ACC112 (cell line): ENCODE results near the gene USP28.

Experiments
- H2AFZ ChIP-seq: fragments of 200-600 bp; sonication (generic); one replicate; pipeline ENCODE4 v1.6.0; 2017; ENCODE audit warnings: antibody characterized with exemption, low read length; ENCODE audit not compliant: unreplicated experiment
- H3K27ac ChIP-seq: fragments of 200-600 bp; sonication (generic); 2 replicates; pipeline ENCODE4 v1.5.1; 2014; ENCODE audit warnings: low read depth, mild to moderate bottlenecking, antibody characterized with exemption, low read length, moderate library complexity
- H3K27me3 ChIP-seq: fragments of 200-600 bp; sonication (generic); 2 replicates; pipeline ENCODE4 v1.6.1; 2014; ENCODE audit warnings: mild to moderate bottlenecking, antibody characterized with exemption, low read length, moderate library complexity, mixed read lengths; ENCODE audit not compliant: insufficient read depth
- H3K36me3 ChIP-seq: fragments of 200-600 bp; sonication (generic); 2 replicates; pipeline ENCODE4 v1.6.1; 2016; ENCODE audit warnings: mild to moderate bottlenecking, antibody characterized with exemption, low read length, moderate library complexity, mixed read lengths; ENCODE audit not compliant: insufficient read depth
- H3K4me1 ChIP-seq: fragments of 200-600 bp; sonication (generic); one replicate; pipeline ENCODE4 v1.6.1; 2016; ENCODE audit warnings: low read length, mixed read lengths; ENCODE audit not compliant: insufficient read depth, unreplicated experiment, control insufficient read depth
- H3K4me3 ChIP-seq: fragments of 200-600 bp; sonication (generic); 2 replicates; pipeline ENCODE4 v1.5.1; 2014; ENCODE audit warnings: mild to moderate bottlenecking, low read depth, low read length
- H3K79me2 ChIP-seq: fragments of 200-600 bp; sonication (generic); one replicate; pipeline ENCODE4 v1.6.0; 2016; ENCODE audit warnings: low read length; ENCODE audit not compliant: control insufficient read depth, unreplicated experiment, insufficient read depth

USP28 gene

GRCh38 chr11:113876798-113877669, 1.7 kb upstream of the USP28 start:
- H2AFZ ChIP-seq, result no peak overlapping the region
- no peaks in the 10 kb centered on the region for H3K27me3 ChIP-seq
- no peaks in the 10 kb centered on the region for H3K36me3 ChIP-seq
- H3K79me2 ChIP-seq, result peaks cover 10% of the 10 kb centered on the region
- no peak overlapping the region for H3K27ac ChIP-seq
- H3K4me1 ChIP-seq, result peaks cover 23% of the 10 kb centered on the region
- no peak overlapping the region for H3K4me3 ChIP-seq

DNA sequence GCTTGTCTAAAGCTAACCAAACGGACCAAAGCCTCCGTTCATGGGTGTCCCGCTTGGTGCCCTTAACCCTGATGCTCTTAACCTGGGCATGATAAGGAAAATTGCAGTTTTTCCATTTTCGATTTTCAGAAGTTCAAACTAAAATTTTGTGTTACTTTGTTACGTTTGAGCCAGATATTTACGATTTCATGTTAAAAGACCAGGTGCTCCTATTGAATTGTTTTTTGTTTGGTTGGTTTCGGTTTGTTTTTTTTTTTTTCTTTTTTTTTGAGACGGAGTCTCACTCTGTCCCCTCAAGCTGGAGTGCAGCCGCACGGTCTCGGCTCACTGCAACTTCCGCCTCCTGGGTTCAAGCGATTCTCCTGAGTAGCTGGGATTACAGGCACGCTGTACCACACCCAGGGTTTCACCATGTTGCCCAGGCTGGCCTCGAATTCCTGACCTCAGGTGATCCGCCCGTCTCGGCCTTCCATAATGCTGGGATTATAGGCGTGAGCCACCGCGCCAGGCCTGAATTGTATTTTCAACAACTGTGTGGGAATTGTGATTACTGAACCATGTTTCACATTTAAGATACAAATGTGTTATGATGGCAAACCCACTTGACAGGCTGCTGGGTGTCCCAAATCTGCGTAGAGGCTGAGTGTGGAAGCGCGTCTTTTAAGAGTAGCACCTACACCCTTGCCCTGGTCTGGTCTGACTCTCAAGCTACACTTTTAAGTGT, 864 bp upstream of the USP28 start:
- Histone ChIP-seq H3K27me3 (no peaks in the 10 kb centered on the region), H3K36me3 (no peaks in the 10 kb centered on the region), H3K79me2 (peaks cover 10% of the 10 kb centered on the region), H3K4me1 (peaks cover 23% of the 10 kb centered on the region), H3K4me3 (peak overlapping the region; percentile 86), H2AFZ (peak overlapping the region; percentile 79), H3K27ac (peak overlapping the region; percentile 78)

DNA sequence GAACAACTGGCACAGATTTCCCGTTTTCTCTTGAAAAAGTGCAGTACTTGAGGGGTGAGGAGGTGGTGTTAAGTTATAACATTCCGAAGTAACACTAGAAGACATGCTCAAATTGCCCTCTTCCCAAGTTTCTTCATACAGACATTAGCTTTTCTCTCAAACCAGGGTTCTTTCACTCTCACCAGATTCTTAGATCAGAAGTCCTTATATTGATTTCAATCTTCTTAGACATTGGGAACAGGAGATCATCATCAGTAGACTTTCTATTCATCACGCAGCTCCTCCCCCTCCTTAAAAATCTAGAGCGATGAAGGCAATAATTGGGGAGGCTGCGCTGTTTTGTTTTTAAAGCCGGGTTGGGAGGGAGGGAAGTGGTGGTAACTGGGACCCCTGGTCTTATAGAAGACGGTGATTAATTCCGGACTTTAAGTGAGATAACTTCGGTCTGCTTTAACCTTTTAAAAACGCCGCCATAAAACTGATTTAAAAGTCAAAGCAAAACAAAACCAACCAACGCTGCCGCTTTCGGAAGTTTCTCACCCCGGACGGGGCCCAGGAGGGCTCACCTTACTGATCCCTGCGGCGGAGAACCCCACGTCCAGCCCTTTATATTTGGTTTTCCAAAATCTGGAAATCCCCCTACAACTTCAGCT, 665 bp downstream of the USP28 start:
- Histone ChIP-seq H3K79me2 (peaks cover 18% of the 10 kb centered on the region), H3K4me1 (peaks cover 23% of the 10 kb centered on the region), H3K4me3 (peak overlapping the region; percentile 96), H3K36me3 (no peaks in the 10 kb centered on the region), H3K27ac (peak overlapping the region; percentile 30; the same call in 1 of the 2 replicates), H2AFZ (peak overlapping the region; percentile 100), H3K27me3 (no peaks in the 10 kb centered on the region)

DNA sequence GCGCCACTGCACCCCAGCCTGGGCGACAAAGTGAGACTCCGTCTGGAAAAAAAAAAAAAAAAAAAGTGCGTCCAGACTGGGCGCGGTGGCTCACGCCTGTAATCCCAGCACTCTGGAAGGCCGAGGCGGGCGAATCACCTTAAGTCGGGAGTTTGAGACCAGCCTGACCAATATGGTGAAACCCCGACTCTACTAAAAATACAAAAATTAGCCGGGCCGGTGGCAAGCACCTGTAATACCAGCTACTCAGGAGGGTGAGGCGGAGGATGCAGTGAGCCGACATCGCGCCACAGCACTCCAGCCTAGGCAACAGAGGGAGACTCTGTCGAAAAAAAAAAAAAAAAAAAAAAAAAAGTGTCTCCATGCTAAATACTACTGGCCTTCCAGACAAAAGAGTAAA, 1.3 kb downstream of the USP28 start:
- no peaks in the 10 kb centered on the region for H3K36me3 ChIP-seq
- no peaks in the 10 kb centered on the region for H3K27me3 ChIP-seq
- H3K4me3 ChIP-seq, result peak overlapping the region; percentile 96
- peaks cover 23% of the 10 kb centered on the region for H3K4me1 ChIP-seq
- peak overlapping the region; percentile 100 for H2AFZ ChIP-seq
- H3K79me2 ChIP-seq, result peaks cover 18% of the 10 kb centered on the region
- no peak overlapping the region for H3K27ac ChIP-seq

GRCh38 chr11:113873236-113873626, 2.1 kb downstream of the USP28 start:
- no peaks in the 10 kb centered on the region for H3K36me3 ChIP-seq
- H3K4me1 ChIP-seq, result peaks cover 23% of the 10 kb centered on the region
- no peak overlapping the region for H2AFZ ChIP-seq
- peaks cover 18% of the 10 kb centered on the region for H3K79me2 ChIP-seq
- H3K4me3 ChIP-seq, result peak overlapping the region; percentile 52
- H3K27ac ChIP-seq, result no peak overlapping the region
- no peaks in the 10 kb centered on the region for H3K27me3 ChIP-seq

- no peaks in the 10 kb centered on the region for H3K27me3 ChIP-seq
- peaks cover 19% of the 10 kb centered on the region for H3K4me1 ChIP-seq
- no peak overlapping the region for H3K27ac ChIP-seq
- no peak overlapping the region for H2AFZ ChIP-seq
- H3K4me3 ChIP-seq, result no peak overlapping the region
- H3K79me2 ChIP-seq, result peaks cover 18% of the 10 kb centered on the region
- peaks cover 5% of the 10 kb centered on the region for H3K36me3 ChIP-seq
Measured at GRCh38 chr11:113871336-113871735, 4.0 kb downstream of the USP28 start.

DNA sequence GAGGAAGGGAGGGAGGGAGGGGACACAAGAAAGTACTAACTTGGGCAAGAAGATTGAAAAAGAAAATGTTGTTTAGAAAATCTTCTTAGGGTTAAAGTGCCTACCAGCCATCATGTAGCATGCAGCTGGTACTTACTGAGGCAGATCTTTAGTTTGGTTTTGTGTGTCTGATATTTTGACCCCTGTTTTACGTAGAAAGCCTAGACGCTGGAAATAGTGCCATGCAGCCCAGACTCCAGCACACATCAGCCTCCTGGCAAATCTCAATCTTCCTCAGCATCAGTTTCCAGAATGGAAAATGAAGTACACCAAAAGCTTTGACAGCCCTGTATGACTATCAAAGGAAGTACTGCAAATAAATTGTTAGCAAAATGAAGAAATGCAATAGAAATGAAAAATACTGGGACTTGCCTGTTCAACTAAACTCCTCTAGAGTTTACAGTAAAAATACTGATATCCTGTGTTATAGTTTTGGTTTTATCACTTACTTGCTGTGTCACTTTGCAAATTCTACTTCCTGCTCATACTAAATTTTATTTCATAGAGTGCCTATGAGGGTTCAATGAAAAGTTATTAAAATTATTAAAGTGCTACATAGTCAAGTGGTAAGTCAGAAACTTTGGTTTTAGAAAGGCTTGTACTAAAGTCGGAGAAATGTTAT, 7.4 kb downstream of the USP28 start:
- H3K27me3 ChIP-seq, result no peaks in the 10 kb centered on the region
- peaks cover 24% of the 10 kb centered on the region for H3K79me2 ChIP-seq
- H3K27ac ChIP-seq, result no peak overlapping the region
- H2AFZ ChIP-seq, result no peak overlapping the region
- H3K36me3 ChIP-seq, result peaks cover 11% of the 10 kb centered on the region
- no peak overlapping the region for H3K4me3 ChIP-seq
- peaks cover 5% of the 10 kb centered on the region for H3K4me1 ChIP-seq

- Histone ChIP-seq H2AFZ (no peak overlapping the region), H3K79me2 (peaks cover 33% of the 10 kb centered on the region), H3K27me3 (no peaks in the 10 kb centered on the region), H3K36me3 (peaks cover 11% of the 10 kb centered on the region), H3K27ac (no peak overlapping the region), H3K4me1 (peaks cover 8% of the 10 kb centered on the region), H3K4me3 (no peak overlapping the region)
Measured at GRCh38 chr11:113865873-113866272, 9.5 kb downstream of the USP28 start.

DNA sequence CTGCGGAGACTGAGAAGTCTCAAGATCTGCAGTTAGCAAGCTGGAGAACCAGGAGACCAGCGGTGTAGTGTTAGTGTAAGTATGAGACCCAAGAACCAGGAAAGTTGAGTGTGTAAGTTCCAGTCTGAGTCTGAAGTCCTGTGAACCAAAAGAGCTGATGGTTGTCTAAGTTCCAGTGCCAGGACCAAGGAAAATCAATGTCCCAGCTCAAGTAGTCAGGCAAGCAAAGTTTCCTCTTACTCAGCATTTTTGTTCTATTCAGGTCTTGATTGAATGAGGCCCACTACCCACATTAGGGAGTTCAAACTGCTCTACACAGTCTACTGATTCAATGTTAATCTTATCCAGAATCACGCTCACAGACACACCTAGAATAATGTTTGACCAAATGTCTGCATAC, 11.0 kb downstream of the USP28 start:
- Histone ChIP-seq H3K4me3 (no peak overlapping the region), H3K79me2 (peaks cover 33% of the 10 kb centered on the region), H2AFZ (no peak overlapping the region), H3K27ac (no peak overlapping the region), H3K36me3 (peaks cover 11% of the 10 kb centered on the region), H3K4me1 (peaks cover 8% of the 10 kb centered on the region), H3K27me3 (no peaks in the 10 kb centered on the region)

DNA sequence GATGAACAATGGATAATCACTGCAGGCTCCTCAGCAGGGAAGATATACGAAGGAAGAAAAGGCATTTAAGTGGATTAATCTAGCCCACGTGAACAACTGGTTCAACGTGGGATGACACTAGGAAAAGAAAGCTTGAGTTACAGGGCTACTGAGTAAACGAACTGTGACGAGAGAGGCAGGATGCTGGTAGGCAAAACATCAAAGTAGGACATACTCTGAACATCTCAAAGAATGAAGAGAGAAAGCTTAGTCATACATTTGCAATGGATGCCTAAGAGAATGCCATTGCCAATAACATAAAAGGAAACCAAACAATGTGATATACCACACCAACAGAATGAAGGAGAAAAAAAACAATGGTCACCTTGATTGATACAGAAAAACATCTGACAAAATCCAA, 12.9 kb downstream of the USP28 start:
- peak overlapping the region; percentile 30; the same call in 1 of the 2 replicates for H3K27ac ChIP-seq
- H3K79me2 ChIP-seq, result peaks cover 36% of the 10 kb centered on the region
- no peak overlapping the region for H3K4me3 ChIP-seq
- no peaks in the 10 kb centered on the region for H3K27me3 ChIP-seq
- H3K36me3 ChIP-seq, result peaks cover 11% of the 10 kb centered on the region
- H3K4me1 ChIP-seq, result peaks cover 8% of the 10 kb centered on the region
- no peak overlapping the region for H2AFZ ChIP-seq
